Inflammatory macrophage treated with lipopolysaccharide for 1 hour (primary cell): ENCODE results near the gene RGS6.

Experiments used
- DNase-seq, 2 donors: peaks; one replicate each; pipeline ENCODE4 v3.0.0-alpha.2; 2020 to 2022

The RGS6 gene

DNA sequence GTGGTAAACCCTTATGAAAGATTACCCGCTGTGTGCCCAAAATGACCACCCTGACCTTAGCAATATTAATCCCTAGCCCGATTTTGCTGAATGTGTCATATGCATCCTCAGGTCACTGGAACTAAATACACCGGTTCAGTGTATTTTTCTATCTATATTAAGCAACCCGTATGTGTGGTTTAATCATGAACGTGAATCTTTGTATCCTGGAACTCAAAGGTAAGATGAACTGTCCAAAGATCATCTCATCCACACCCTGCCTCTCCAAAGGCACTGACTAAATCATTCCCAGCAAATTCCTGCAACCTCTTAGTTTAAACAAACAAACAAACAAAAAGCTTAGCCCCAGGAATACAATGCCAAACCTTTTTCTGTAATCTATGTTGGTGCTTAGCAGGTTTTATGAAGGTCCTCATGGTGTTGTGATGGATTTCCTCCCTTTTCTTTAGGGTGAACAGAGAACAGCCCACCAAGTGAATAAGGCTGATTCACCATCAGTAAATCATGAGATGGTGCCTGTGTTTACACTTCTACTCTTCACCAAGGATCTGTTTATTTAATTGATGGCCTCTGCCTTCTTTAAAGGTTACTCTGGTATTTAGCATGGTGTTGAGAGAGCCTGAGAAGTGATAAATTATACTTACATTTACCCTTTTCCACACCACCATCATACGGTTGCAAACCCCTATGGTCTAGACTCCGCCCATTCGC lies 663.1 kb downstream of the RGS6 start:
- DNase-seq: no peak

DNA sequence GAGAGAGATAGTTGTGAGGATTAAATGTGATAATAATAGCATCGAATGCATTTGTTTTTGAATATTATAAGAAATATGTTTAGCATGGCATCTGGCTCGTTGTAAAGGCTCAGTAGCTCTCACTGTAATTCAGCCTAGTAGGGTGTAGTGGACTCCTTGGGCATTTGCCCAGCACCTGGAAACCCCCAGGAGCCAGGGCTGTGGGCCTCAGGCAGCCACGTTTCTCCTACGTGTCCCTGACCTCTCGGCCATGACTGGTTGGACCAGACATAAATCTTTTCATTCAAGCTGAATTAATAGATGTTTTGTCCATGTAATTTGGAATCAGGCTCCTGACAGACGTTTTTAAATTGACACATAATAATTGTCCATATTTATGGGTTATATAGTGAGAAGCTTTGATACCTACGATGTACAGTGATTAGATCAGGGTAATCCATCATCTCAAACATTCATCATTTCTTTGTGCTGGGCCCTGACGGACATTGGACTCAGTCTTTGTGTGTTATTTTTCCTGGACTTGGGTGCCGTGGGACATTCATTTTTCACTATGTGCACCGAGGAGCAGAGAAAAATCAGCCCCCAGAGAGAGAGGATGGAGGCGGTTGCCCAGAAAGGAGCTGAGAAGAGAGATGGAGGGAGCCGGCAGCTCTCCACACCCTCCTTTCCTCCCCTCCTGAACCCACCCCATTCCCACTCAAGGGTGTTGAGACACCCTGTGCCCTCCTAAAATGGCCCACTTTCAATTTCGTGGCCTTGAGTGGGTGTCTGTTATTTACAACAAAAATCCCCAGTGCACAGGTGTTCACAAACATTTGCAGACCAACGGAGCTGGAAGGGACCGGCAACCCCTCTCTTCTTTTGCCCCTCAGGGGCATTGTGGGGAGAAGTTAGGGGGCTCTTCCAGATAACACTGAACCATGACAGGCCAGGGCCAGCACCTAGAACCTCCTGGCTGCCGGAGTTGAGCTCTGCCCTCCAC lies 665.3 kb downstream of the RGS6 start:
- no peak for DNase-seq

DNA sequence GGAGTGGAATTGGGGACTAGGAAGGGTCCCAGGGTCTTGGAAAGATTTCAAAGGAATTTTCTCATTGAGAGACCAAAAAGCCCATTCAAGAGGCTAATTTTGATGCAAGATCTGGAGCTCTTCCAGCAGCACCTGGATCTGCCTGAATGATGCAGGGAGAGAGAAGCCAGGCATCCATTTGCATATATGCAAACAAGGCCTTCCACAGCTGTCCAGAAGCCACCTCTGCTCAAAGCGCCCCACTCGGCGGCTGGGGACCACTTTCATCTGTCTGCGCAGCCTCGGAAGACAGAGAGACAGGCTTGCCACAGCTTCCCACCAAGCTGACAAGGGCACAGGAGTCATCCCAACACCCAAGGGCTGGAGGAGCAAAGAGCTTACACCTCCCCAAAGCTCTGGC lies 666.1 kb downstream of the RGS6 start:
- no peak for DNase-seq

DNA sequence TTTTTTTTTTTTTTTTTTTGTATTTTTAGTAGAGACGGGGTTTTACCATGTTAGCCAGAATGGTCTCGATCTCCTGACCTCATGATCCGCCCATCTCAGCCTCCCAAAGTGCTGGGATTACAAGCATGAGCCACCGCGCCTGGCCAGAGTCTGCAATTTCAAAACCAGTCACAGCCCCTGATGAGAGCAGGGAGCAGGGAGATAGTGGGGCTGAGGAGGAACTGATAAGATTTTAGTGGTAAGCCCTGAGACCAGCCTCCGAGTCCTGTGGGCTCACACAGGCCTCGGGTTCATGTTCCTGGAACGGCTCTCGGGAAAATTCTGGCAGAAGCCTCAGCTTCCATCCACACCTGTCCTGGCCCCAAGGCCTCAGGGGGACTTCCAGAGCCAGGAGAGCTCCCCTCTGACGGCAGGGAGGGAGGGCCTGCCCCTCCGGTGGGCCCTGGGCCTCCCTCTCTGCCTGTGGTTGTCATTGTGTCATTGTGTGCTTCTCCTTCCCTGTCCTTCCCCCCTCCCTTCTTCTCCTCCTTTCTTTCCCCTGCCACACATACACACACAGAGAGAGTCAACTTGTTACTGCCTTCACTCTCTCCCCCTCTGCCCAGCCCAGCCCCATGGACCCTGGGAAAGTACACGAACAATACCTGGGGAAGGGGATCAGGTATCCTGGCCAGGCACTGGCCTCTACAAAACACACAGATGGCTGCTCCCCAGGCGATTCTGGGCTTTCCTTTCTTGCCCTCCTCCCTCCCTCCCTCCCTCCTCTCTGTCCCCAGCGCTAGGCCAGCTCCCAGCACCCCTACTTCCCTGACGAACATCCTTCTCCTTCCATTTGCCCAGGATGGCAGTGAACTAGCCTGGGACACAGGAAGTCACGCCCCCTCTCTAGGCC lies 667.6 kb downstream of the RGS6 start:
- no peak for DNase-seq

DNA sequence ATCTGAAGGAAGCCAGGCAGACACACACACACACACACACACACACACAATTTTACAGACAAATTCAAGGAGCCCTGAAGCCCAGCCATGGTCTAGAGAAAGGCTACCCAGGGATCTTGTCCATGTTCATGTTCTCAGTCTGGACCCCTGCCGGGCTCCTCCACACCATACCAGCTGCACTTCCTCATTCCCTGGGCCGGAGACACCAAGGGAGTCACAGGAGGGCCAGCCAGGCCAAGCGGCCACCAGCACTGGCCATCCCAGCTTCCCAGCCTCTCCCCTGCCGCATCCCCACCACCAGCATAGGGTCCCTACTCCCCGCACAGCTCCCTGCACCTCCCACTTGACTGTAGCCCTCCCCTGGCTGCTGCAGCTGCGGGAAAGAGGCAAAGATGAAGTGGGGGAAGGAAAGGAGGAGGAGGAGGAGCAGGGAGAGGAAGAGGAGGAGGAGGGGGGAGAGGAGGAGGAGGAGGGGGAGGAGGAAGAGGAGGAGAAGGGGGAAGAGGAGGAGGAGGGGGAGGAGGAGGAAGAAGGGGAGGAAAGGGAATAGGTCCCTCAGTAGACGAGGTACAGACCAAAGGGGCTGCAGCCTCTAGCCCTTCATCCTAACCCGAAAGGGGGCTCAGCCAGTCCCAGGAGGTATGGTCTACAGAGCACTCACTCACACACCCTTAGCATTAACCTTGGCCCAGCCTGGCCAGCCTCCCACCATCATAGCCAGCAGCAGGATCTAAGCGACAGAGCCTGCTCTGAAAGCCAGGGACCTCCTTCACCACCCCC lies 668.5 kb downstream of the RGS6 start:
- no peak for DNase-seq

DNA sequence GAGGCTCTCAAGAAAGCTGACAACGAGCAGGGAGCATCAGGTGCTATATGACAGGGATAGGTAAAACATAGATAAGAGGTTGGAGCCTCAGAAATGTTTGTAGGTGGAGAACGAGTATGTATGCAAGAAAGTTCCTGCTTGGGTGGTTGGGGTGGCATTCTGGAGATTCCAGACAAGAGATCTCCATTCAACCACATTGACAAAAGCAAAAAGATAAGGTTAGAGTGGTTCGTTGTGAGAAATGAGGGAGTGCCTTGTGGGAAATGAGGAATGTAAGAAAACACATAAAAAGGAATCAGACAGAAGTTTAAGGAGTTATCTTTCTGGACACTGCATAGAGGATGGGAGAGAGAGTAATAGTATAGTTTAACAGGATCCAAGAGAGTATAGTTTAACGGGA lies 671.4 kb downstream of the RGS6 start:
- DNase-seq: no peak

DNA sequence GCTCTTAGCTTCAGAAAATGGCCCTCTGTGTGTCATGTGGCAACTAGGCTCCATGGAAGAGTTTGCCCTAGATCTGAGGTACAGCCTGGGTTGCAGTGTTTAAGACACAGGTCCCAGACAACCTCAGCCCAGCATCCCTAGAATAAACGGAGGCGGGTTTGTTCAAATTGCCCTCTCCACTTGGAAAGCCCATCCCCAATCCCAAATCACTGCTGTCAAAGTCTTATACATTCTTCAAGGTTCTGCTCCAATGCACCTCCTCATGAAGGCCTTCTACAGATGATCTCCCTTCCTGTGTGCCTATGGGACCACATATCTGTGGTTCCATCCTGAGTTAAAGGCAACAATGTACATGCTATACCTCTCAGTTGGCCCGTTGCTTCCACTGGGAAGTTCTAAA lies 671.9 kb downstream of the RGS6 start:
- no peak for DNase-seq

DNA sequence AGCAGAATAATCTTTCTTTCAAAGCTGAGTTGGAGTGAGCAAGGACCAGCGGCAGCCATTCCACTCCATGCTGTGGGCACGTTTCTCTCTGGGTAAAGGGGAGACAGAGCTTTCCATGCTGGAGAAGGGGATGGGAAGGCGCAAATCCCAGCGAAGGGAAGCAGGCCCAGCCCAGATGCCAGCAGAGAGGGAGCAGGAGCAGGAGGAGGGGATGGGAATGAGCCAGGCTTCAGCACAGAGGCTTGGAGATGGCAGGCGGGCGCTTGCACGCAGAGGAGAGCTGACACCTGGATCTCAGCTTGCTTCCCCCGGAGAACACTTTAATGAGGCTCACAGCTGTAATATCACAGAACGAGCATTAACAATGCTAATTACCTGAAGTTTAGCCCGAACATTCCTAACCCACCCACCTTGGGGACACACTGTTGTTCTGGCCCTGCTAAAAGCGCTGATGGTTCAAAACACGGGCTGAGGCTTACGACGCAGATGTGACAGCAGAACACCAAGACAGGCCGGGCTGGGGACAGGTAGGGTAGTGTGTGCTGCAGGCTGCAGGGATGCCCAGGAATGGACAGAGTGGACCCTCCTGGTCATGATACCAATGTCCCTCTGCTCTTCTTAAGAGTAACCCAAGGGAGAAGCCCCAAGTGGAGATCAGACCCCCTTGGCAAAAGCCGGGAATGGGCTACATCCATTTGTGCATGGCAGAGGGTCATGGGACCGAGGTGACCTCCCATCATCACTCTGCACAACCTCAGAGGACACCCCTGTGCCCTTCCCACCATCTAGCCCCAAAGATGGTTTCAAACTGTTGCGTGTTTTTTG lies 673.1 kb downstream of the RGS6 start:
- DNase-seq: no peak

DNA sequence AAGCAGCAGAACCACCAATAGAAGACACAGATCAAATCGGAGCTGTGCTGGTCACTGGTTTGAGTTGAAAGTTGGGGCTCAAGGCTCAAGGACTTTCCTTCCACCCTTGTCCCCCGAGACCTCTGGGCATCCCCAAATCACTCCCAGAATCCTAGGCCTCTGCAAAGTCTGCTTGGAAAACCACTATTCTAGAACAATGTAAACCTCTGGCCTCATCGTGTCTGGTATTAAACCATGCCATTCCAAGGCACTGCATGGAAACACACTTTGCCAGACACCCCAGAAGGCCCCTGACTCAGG lies 673.6 kb downstream of the RGS6 start:
- DNase-seq: no peak

DNA sequence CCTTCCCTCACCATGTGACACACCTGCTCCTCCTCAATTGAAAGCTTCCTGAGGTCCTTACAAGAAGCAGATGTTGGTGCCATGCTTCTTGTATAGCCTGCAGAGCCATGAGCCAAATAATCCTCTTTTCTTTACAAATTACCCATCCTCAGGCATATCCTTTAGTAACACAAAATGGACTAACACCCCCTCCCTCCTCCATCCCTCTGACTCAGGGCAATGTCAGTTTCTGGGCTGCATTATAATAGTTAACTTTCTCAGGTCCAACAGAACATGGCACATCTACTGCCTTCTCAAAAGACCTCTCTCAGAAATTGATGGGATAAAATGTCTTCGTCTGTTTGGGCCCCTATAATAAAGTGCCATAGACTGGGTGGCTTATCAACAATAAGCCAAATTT lies 674.6 kb downstream of the RGS6 start:
- DNase-seq: no peak

DNA sequence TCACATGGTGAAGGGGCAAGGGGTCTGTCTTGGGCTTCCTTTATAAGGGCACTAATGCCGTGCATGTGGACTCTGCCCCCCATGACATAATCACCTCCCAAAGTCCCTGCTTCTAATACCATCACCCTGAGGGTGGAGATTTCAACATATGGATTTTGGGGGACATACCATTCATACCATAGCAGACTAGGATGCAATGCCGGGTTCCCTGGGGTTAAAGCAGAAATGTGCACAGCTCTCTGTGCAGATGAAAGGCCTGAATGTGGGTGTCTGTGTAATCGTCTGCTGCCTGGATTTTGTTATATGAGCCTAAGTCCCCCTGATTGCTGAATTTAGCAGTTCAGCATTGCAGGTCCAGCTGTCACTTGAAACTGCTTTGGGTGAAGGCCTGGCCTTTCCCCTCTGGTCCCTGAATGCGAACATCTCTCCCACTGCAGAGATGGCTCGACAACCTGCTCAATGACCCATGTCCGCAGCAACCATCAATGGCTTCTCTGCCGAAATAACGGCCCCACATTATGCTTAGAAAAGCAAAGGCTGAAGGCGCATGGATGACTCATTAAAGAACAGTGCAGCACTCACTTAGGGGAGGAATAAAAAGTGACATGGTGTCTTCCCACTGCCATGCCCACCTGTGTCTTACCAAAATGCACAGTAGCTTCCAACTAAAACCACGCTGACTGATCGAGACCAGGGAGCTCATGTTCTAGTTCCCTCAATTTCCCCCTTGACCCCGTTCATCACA lies 675.3 kb downstream of the RGS6 start:
- DNase-seq: no peak

DNA sequence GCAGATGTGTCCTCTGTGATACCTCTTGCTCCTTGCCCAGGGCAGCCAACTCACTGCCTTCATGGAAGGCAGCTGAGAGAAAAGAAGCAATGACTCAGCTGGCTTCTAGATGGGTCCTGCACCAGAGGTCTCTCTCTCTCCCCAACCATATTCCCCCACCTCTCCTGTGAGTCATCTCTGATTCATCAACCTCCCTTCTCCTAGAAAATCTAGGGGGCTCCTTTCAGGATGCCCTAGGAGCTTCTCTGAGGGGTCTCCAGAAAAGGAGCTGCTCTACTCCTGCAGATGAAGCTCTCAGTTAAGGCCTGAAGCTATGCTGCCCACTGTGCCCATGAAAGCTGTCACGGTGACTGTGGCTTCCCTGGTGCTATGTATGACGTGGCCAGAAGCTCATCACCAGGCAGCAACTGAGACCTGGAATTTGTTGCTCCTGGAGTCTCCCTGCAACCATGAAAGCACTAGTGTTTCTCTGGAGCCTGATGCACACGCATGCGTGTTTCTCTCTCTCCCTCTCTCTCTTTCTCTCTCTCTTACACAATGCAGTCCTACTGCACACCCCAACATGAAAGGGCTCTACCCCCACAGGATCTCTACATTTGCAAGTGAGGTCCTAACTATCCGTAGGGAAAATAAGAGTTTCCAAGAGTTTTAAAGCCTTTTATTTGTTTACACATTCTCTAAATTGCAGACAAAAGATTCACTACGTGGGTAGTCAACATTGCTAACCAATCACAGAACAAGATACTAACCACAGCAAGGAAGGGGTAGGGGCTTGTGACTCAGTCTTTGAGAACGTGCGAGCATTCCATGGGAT lies 676.4 kb downstream of the RGS6 start:
- no peak for DNase-seq

DNA sequence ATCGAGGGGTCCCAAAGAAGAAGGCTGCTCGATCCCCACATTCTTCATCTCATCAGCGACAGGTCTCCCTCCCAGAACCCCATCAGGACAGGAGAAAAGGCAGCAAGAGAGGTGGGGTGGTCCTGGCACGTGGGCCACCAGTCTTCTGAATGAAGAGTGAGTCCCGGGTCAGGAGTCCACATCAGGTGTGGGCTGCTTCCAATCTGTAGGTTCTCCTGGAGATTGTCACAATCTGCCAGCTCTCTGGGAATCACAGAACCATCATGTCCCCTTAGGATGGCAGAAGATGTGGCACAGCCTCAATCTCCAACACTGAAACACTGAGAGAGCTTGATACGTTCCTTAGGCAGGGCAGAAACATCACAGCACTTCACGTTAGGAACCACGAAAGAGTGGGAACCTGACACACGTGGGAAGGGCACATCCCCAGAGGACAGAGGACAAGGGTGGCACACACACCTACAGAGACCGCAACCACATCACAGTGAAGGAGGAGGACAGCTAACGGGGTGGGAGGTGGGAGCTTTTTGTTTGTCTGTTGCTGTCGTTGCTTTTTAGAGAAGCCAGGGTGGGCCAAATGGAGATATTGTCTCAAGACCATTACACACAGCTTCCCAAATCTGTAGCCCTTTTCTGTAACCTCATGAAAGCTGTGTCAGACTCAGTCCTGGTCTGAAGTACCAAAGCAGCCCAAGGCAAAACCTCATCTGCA lies 677.1 kb downstream of the RGS6 start:
- DNase-seq: no peak

DNA sequence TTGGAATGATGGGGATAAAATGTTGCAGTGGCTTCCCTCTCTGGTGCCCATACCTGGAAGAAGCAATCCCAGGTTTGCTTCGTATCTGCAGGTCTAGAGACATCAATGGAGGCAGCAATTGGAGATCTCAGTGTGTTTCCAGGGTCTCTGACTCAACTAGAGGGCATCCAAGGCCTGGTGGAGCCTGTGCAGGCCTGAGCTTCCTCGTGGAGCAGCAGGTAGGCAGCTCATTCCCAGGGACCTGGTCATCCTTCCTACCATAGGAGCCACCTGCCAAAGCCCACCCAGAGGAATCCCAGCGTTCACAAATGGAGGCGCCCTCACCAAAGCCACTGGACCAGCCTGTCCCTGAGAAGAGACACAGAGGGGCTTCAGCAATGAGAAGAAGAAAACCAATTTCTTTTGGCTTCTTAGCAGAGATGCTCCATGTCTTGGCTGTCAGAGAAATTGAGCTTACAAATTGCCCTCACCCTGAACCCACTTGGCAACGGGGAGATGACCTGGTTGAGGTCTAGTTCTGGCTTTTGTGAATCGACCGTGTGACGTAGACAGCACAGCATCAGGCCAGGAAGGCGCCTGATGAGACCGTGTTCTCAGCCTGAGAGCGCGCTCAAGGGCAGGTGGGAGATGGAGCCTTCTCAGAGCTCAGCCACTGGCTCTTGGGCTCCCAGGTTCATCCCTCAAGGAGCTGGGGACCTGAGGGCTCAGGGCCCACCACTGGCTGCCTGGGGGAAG lies 678.0 kb downstream of the RGS6 start:
- DNase-seq: no peak

DNA sequence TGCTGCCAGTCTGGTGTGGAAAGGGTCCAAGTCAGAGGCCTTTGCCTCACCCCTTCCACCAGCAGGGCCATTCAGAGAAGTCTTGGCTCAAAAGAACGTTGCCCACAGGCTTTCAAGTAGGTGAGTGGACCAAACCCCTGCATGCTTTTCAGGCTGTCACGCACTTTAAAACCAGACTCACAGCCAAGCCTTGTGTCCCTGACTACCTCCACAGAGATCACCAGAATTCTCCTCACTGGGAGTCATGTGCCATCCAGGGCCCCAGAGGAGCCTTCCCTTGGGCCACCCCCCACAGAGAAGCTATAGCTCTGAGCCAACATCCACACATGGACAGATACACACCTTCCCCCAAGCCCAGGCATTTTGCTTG lies 678.6 kb downstream of the RGS6 start:
- DNase-seq: no peak

DNA sequence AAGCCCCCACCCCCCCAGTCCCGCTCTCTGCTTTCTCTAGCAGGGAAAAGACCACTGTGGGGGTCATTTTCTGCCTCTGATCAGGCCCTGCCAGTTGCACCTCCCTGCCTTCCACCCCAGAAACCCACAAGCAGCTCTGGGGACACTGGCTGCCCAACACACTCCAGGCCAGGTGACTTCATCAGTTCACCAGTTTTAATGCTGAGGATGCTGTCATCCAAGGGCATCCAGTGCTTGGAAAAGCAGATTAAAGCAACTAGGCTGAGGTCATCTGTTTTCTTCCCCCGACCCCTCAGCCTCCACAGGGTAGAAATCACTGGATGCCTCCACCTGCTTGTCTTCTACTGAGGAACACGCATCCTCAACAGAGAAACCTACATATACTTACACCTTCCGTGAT lies 679.3 kb downstream of the RGS6 start:
- no peak for DNase-seq

DNA sequence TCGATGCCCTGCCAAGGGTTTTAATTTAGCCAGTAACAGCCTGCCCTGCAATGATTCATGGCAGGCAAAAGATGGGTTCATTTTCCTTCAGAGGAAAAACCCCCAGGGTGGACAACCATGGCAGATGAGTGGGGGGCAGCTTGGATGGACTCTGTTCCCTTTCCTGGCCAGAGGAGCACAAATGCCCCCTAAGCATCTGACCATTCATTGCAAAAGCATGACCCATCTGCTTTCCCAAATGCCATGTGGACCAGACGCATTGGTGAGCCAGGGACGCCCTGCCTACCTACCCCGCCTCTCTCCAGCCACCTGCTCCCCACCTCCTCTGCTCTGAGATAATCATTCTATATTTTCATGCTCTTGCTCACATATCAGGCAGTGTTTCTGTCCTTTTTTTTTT lies 679.8 kb downstream of the RGS6 start:
- no peak for DNase-seq

DNA sequence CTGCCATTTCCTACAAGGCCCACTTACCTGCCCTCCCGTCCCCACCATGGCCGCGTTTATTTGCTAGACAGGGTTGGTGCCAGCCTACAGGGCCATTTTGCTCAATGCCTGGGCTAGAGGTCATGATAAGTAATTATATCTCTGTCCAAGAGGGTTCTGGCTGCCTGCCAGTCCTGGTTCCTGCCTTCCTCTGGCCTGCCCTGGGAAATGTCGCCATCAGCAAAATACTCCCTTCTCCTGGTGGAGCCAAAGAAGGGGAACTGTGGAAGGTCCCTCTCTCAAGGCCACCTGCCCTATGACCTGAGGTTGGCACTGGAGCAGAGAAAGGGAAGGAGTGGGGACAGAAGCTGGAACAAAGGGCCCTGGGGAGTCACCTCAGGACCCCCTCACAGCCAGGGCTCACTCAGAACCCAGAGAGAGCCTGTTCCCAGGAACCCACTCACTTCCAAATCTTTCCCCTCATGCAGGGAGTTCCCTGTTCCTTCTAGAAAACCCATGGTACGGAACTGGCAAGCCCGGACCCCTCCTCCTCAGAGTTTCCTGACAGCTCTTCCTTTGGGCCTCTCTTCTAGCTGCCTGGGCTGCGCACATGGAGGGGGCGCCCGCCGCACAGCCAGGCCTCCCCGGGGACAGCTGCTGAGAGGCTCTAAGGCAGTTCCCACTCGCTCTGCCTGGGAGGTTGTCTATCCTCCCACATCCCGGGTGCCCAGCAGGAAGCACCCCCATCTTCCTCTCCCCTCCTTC lies 681.2 kb downstream of the RGS6 start:
- DNase-seq: peak; percentile 14 to 64
